ENCODE results near the gene TMEM164. TPM values are rescaled to one million over a fixed set of nuclear protein-coding genes. Genes with fewer than 3 reads are reported as not detected.
A peak's percentile ranks its signal among the peaks of the same experiment; 100 is the strongest.

The TMEM164 gene
- total RNA-seq, result 20.7 and 21.2 TPM in 2 replicates

GRCh38 chrX:110002300-110003166 is at the start of gene TMEM164:
Gene TMEM164 (plus strand): TSS chrX:110003114. CDS start chrX:110003775, 661 bp downstream.

Small RNAs within 50 kb of the gene (small RNA-seq; reads per million reads assigned to genes)
- gene MIR3978, result not detected
- gene MIR652, result 652 reads per million, percentile 99 among the genes with 10 or more reads in this experiment
- 1.6 reads per million, percentile 40 among the genes with 10 or more reads in this experiment for gene SNORD96B
